Right lobe of liver (tissue), 6 donors: ENCODE data around the gene HAP1. TPM values are rescaled to one million over a fixed set of nuclear protein-coding genes. Genes with fewer than 3 reads are reported as not detected.

Experiments
- ATAC-seq, 4 donors: fragments of 200-7000 bp; cut with Tn5 transposase; one replicate each; pipeline ENCODE4 v1.9.1; 2020; ENCODE audit warnings: mild to moderate bottlenecking in 4 of 4, moderate library complexity in 4 of 4
- DNase-seq, 3 donors: peaks; one replicate each; pipeline ENCODE4 v3.0.0-alpha.2; 2020
- H3K27ac ChIP-seq, 3 donors: fragments of 200-600 bp; one replicate each; pipeline ENCODE4 v1.8.0; 2022
- H3K27me3 ChIP-seq, 2 donors: fragments of 200-600 bp; one replicate each; pipeline ENCODE4 v1.8.0; 2022
- H3K36me3 ChIP-seq, 4 donors: fragments of 200-600 bp; sonication (generic) in 1 of 4; one replicate each; pipeline versions ENCODE4 v1.5.1 to v1.8.0; 2017 to 2022; ENCODE audit warnings: control low read depth in 1 of 4
- H3K4me1 ChIP-seq, 4 donors: fragments of 200-600 bp; sonication (generic) in 1 of 4; one replicate each; pipeline versions ENCODE4 v1.5.1 to v1.8.0; 2017 to 2022; ENCODE audit warnings: control low read depth in 1 of 4
- H3K4me3 ChIP-seq, 3 donors: fragments of 200-600 bp; one replicate each; pipeline ENCODE4 v1.8.0; 2022
- H3K9me3 ChIP-seq, 4 donors: fragments of 200-600 bp; sonication (generic) in 1 of 4; one replicate each; pipeline versions ENCODE4 v1.5.1 to v1.8.0; 2017 to 2022; ENCODE audit warnings: control low read depth in 1 of 4
- CTCF ChIP-seq, 4 donors: fragments of 200-600 bp in 3 of 4; fragments of 450-650 bp in 1 of 4; IDR thresholded peaks; one replicate each; pipeline versions ENCODE4 v1.5.1 to v1.8.0; 2016 to 2022; ENCODE audit warnings: antibody characterized with exemption in 4 of 4, mild to moderate bottlenecking in 2 of 4
- POLR2A ChIP-seq: fragments of 450-650 bp; IDR thresholded peaks from one replicate; pipeline ENCODE4 v1.6.1; 2017; ENCODE audit warnings: antibody characterized with exemption, mild to moderate bottlenecking
- WGBS: methylation state at CpG from one replicate; pipeline ENCODE4 v1.1.6; 2018; ENCODE audit warnings: low coverage, low lambda C conversion rate; ENCODE audit not compliant: insufficient coverage; ENCODE audit errors: missing lambda C conversion rate; 5-methylcytosine and 5-hydroxymethylcytosine counted together
- intact Hi-C, 2 donors: fragments of 100-400 bp; cut with DNase I; formaldehyde crosslinking; loops; one replicate each; pipeline versions ENCODE4 v1.11.2 to v1.14.1; 2022
- total RNA-seq, 6 experiments: library from RNA; depleted of rRNA in 2 of 6; stranded (reverse); fragments of >200 nt in 2 of 6; fragmentation: NEBNext Ultra II Directional in 3 of 6; extraction: Animal tissue kit (Norgen Biotek cat#: 25700) in 3 of 6; gene quantifications; one replicate each; pipeline versions ENCODE4 v1.1.0 to v1.2.4, GENCODE V29; 2016 to 2023
- donor health status: DM: no; HTN: yes; CAD: no.
- donor health status: DM: no; HTN: no; CAD: no.
- donor health status: DM: no; HTN: no; CAD: no.
- donor health status: DM: no; HTN: yes; CAD: no.
- donor health status: DM: no; HTN: yes; CAD: no.

Gene HAP1
- total RNA-seq, 6 experiments from 2014 or later: 0.07 to 0.10 (median 0.07) TPM; not detected in 3

GRCh38 chr17:41684035-41684434, 50.4 kb downstream of the HAP1 start:
- H3K27me3 ChIP-seq: no peaks in the 10 kb centered on the region
- WGBS: 68% methylated on average over 3 of the region's 4 CpGs
- intact Hi-C loops: no loop called here
- TF ChIP-seq POLR2A: no peak
- H3K27ac ChIP-seq: no peak overlapping the region
- peaks cover 0 to 17% (median 6%) of the 10 kb centered on the region in 4 donors for H3K4me1 ChIP-seq
- no peaks in the 10 kb centered on the region for H3K36me3 ChIP-seq
- ATAC-seq (no peak), DNase-seq (no peak)
- H3K9me3 ChIP-seq: no peaks in the 10 kb centered on the region
- no peak overlapping the region for H3K4me3 ChIP-seq

GRCh38 chr17:41683441-41684007, 50.9 kb downstream of the HAP1 start:
- ATAC-seq: no peak
- Histone ChIP-seq H3K27me3 (no peaks in the 10 kb centered on the region), H3K4me3 (no peak overlapping the region), H3K27ac (no peak overlapping the region), H3K4me1 (peaks cover 0 to 17% (median 6%) of the 10 kb centered on the region in 4 donors), H3K36me3 (no peaks in the 10 kb centered on the region), H3K9me3 (no peaks in the 10 kb centered on the region)
- TF ChIP-seq POLR2A (no peak), CTCF (IDR thresholded peaks at IDR 0.05) (no peak)
- intact Hi-C loops: no loop called here
- 67% methylated on average over 4 of the region's 8 CpGs for WGBS
- DNase-seq: no peak

- Histone ChIP-seq H3K9me3 (no peaks in the 10 kb centered on the region), H3K27me3 (no peaks in the 10 kb centered on the region), H3K4me1 (peaks cover 0 to 11% (median 4%) of the 10 kb centered on the region in 4 donors), H3K36me3 (no peaks in the 10 kb centered on the region), H3K27ac (no peak overlapping the region), H3K4me3 (no peak overlapping the region)
- DNase-seq: no peak
- 77% methylated on average over 2 of the region's 5 CpGs for WGBS
- intact Hi-C loops: no loop called here
- TF ChIP-seq CTCF (IDR thresholded peaks at IDR 0.05) (no peak), POLR2A (no peak)
- ATAC-seq: no peak
Observed at GRCh38 chr17:41682631-41683030, 51.8 kb downstream of the HAP1 start.

DNA sequence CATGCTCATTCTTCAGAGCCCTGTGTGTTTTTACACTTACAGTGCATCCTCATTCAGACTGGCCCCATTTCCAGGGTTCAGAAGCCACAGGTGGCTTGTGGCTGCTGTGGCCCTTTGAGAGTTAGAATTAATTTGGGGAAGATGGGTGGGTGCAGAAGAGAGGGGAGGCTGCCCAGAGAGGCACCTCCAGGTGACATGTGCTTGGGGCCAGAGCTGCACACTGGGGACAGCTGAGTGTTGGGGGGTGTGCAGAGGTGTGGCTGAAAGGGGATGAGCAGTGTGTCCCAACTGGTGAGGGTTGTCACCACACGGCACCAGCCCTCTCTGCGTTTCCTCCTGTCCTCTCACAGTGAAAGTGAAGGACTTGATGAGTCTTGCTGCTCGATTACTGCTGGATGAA, 52.7 kb downstream of the HAP1 start:
- intact Hi-C loops: no loop called here
- Histone ChIP-seq H3K4me1 (peaks cover 0 to 7% (median 0%) of the 10 kb centered on the region in 4 donors), H3K27me3 (no peaks in the 10 kb centered on the region), H3K27ac (no peak overlapping the region), H3K36me3 (no peaks in the 10 kb centered on the region), H3K9me3 (no peaks in the 10 kb centered on the region), H3K4me3 (no peak overlapping the region)
- no peak for DNase-seq
- ATAC-seq: no peak
- WGBS: 72% methylated on average over 3 of the region's 3 CpGs
- TF ChIP-seq CTCF (IDR thresholded peaks at IDR 0.05): no peak
- TF ChIP-seq POLR2A: no peak

DNA sequence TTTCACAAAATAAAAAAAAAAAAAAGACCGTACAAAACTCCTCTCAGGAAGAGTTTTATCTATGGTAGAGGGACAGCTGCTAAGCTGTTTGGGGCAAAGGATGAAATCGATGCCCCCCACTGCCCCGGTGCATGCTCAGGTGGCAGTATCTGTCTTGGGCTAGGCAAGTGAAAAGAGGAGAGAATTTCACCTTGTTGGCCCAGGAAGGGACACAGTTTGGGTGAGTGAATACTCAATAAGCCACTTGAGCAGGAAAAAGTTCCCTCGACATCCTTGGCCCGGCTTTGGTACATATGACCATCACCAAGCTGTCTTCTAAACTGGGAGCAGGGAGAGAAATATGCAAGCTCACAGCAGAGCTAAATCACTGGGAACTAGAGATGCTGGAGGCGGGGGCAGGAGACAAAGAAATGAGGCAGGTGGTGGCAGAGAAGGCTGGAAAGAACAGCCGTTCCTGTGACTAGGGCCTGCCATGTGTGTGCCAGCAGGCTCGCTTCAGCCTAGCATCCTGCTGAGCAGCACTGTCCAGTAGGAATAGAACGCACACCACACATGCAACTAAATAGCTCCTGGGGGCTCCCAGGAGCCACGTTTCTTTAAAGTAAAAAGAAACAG, 53.9 kb downstream of the HAP1 start:
- Histone ChIP-seq H3K4me3 (no peak overlapping the region), H3K36me3 (no peaks in the 10 kb centered on the region), H3K9me3 (no peaks in the 10 kb centered on the region), H3K4me1 (peaks cover 0 to 16% (median 3%) of the 10 kb centered on the region in 4 donors), H3K27me3 (no peaks in the 10 kb centered on the region), H3K27ac (no peak overlapping the region)
- 86% methylated on average over 9 of the region's 10 CpGs for WGBS
- DNase-seq (no peak), ATAC-seq (no peak)
- intact Hi-C loops: no loop called here
- TF ChIP-seq CTCF (IDR thresholded peaks at IDR 0.05) (no peak), POLR2A (no peak)
